ENCODE results near the gene UACA. TPM values are rescaled to one million over a fixed set of nuclear protein-coding genes. Genes with fewer than 3 reads are reported as not detected.
A peak's percentile ranks its signal among the peaks of the same experiment; 100 is the strongest.

UACA gene
- total RNA-seq, 2 donors from 2014 or later = 49.7 to 67.1 TPM

GRCh38 chr15:70632491-70633102 lies 130.8 kb downstream of the UACA start:
- peak overlapping the region; percentile 78 for H3K27ac ChIP-seq (ENCODE audit: low read depth, low read length)
- Mint-ChIP-seq H3K4me3 (peak overlapping the region; percentile 5), H3K27me3 (ENCODE audit: insufficient read depth) (peaks cover 3% of the 10 kb centered on the region), H3K9me3 (no peaks in the 10 kb centered on the region), H3K27ac (no peak overlapping the region), H3K36me3 (ENCODE audit: low read depth) (no peaks in the 10 kb centered on the region), H3K4me1 (peaks cover 38% of the 10 kb centered on the region)
- H3K9me3 ChIP-seq (ENCODE audit: control insufficient read depth, low read length) = no peaks in the 10 kb centered on the region
- TF ChIP-seq CTCF (conservative IDR thresholded peaks at IDR 0.05) = no peak
- WGBS, 2 experiments (ENCODE audit: insufficient coverage in 1 of 2, insufficient read length in 1 of 2) = 93 to 96% methylated on average over 3 to 5 of the region's 5 CpGs
- no peaks in the 10 kb centered on the region for H3K27me3 ChIP-seq (ENCODE audit: control insufficient read depth, insufficient read depth, low read length, poor library complexity, severe bottlenecking)
- H3K36me3 ChIP-seq (ENCODE audit: control insufficient read depth, insufficient read depth, low read length) = no peaks in the 10 kb centered on the region
- no peak overlapping the region for H3K9ac ChIP-seq (ENCODE audit: extremely low read depth, low read length, poor library complexity, severe bottlenecking)
- no peak for DNase-seq
- peaks cover 11% of the 10 kb centered on the region for H3K4me1 ChIP-seq (ENCODE audit: control insufficient read depth, insufficient read depth, low read length)
- H3K4me3 ChIP-seq (ENCODE audit: low read length) = no peak overlapping the region

- H3K27ac ChIP-seq (ENCODE audit: low read depth, low read length) = no peak overlapping the region
- no peak for TF ChIP-seq CTCF (conservative IDR thresholded peaks at IDR 0.05)
- no peak overlapping the region for H3K4me3 Mint-ChIP-seq
- no peak overlapping the region for H3K9ac ChIP-seq (ENCODE audit: extremely low read depth, low read length, poor library complexity, severe bottlenecking)
- H3K9me3 Mint-ChIP-seq = no peaks in the 10 kb centered on the region
- H3K4me1 Mint-ChIP-seq = peaks cover 38% of the 10 kb centered on the region
- no peak overlapping the region for H3K4me3 ChIP-seq (ENCODE audit: low read length)
- no peaks in the 10 kb centered on the region for H3K9me3 ChIP-seq (ENCODE audit: control insufficient read depth, low read length)
- 54 to 75% methylated on average over 4 of the region's 4 CpGs for WGBS, 2 experiments (ENCODE audit: insufficient coverage in 1 of 2, insufficient read length in 1 of 2)
- no peak for DNase-seq
- H3K36me3 ChIP-seq (ENCODE audit: control insufficient read depth, insufficient read depth, low read length) = no peaks in the 10 kb centered on the region
- peaks cover 11% of the 10 kb centered on the region for H3K4me1 ChIP-seq (ENCODE audit: control insufficient read depth, insufficient read depth, low read length)
- no peaks in the 10 kb centered on the region for H3K36me3 Mint-ChIP-seq (ENCODE audit: low read depth)
- H3K27ac Mint-ChIP-seq = no peak overlapping the region
- H3K27me3 ChIP-seq (ENCODE audit: control insufficient read depth, insufficient read depth, low read length, poor library complexity, severe bottlenecking) = no peaks in the 10 kb centered on the region
- H3K27me3 Mint-ChIP-seq (ENCODE audit: insufficient read depth) = peaks cover 3% of the 10 kb centered on the region
Observed at GRCh38 chr15:70632079-70632478, 131.3 kb downstream of the UACA start.

GRCh38 chr15:70629735-70630273 lies 133.6 kb downstream of the UACA start:
- no peaks in the 10 kb centered on the region for H3K9me3 ChIP-seq (ENCODE audit: control insufficient read depth, low read length)
- no peak for DNase-seq
- H3K9ac ChIP-seq (ENCODE audit: extremely low read depth, low read length, poor library complexity, severe bottlenecking) = no peak overlapping the region
- no peaks in the 10 kb centered on the region for H3K36me3 ChIP-seq (ENCODE audit: control insufficient read depth, insufficient read depth, low read length)
- H3K27me3 ChIP-seq (ENCODE audit: control insufficient read depth, insufficient read depth, low read length, poor library complexity, severe bottlenecking) = no peaks in the 10 kb centered on the region
- 81 to 92% methylated on average over 9 to 11 of the region's 11 CpGs for WGBS, 2 experiments (ENCODE audit: insufficient coverage in 1 of 2, insufficient read length in 1 of 2)
- peaks cover 11% of the 10 kb centered on the region for H3K4me1 ChIP-seq (ENCODE audit: control insufficient read depth, insufficient read depth, low read length)
- H3K4me3 ChIP-seq (ENCODE audit: low read length) = no peak overlapping the region
- Mint-ChIP-seq H3K27ac (no peak overlapping the region), H3K36me3 (ENCODE audit: low read depth) (no peaks in the 10 kb centered on the region), H3K4me3 (no peak overlapping the region), H3K27me3 (ENCODE audit: insufficient read depth) (peaks cover 3% of the 10 kb centered on the region), H3K4me1 (peaks cover 36% of the 10 kb centered on the region), H3K9me3 (no peaks in the 10 kb centered on the region)
- TF ChIP-seq CTCF (conservative IDR thresholded peaks at IDR 0.05) = no peak
- no peak overlapping the region for H3K27ac ChIP-seq (ENCODE audit: low read depth, low read length)
